Suprapubic skin (tissue), 4 donors: ENCODE results near the gene APOBEC3H. TPM values are rescaled to one million over a fixed set of nuclear protein-coding genes. Genes with fewer than 3 reads are reported as not detected.

Experiments
- DNase-seq, 2 donors: peaks; one replicate each; pipeline ENCODE4 v3.0.0-alpha.2; 2019; ENCODE audit warnings: low spot score in 2 of 2
- H3K27ac ChIP-seq: fragments of 200-600 bp; sonication (generic); one replicate; pipeline ENCODE4 v1.5.1; 2019
- H3K27me3 ChIP-seq: fragments of 200-600 bp; sonication (generic); one replicate; pipeline ENCODE4 v1.5.1; 2019
- H3K36me3 ChIP-seq: fragments of 200-600 bp; sonication (generic); one replicate; pipeline ENCODE4 v1.5.1; 2019
- H3K4me1 ChIP-seq: fragments of 200-600 bp; sonication (generic); one replicate; pipeline ENCODE4 v1.5.1; 2019
- H3K4me3 ChIP-seq: fragments of 200-600 bp; sonication (generic); one replicate; pipeline ENCODE4 v1.5.1; 2019; ENCODE audit warnings: mild to moderate bottlenecking
- H3K9me3 ChIP-seq: fragments of 200-600 bp; sonication (generic); one replicate; pipeline ENCODE4 v1.5.1; 2019
- CTCF ChIP-seq, 2 donors: fragments of 200-600 bp in 1 of 2; fragments of 450-650 bp in 1 of 2; sonication (generic) in 1 of 2; IDR thresholded peaks; one replicate each; pipeline ENCODE4 v1.5.1; 2016 to 2019; ENCODE audit warnings: antibody characterized with exemption in 2 of 2, mild to moderate bottlenecking in 1 of 2, moderate library complexity in 1 of 2
- EP300 ChIP-seq: sonication (generic); formaldehyde crosslinking; IDR thresholded peaks from one replicate; pipeline ENCODE4 v1.6.1; 2017; ENCODE audit warnings: antibody characterized with exemption
- POLR2A ChIP-seq, 2 donors: fragments of 450-650 bp; IDR thresholded peaks; one replicate each; pipeline ENCODE4 v1.6.1; 2017; ENCODE audit warnings: antibody characterized with exemption in 2 of 2, mild to moderate bottlenecking in 2 of 2, moderate library complexity in 2 of 2
- POLR2AphosphoS5 ChIP-seq, 3 donors: sonication (generic); formaldehyde crosslinking; IDR thresholded peaks; one replicate each; pipeline ENCODE4 v1.6.1; 2017; ENCODE audit warnings: antibody characterized with exemption in 3 of 3
- WGBS: methylation state at CpG from one replicate; pipeline ENCODE4 v1.1.5; 2018; 5-methylcytosine and 5-hydroxymethylcytosine counted together
- total RNA-seq, 4 donors: library from RNA; depleted of rRNA; stranded (reverse); fragments of >200 nt; gene quantifications; one replicate each; pipeline ENCODE4 v1.1.0, GENCODE V29; 2016

The APOBEC3H gene
- total RNA-seq, 4 donors from 2014 or later: 0.52 TPM; not detected in 3

- Histone ChIP-seq H3K4me1 (no peaks in the 10 kb centered on the region), H3K27ac (no peak overlapping the region), H3K4me3 (no peak overlapping the region), H3K27me3 (peaks cover 3% of the 10 kb centered on the region), H3K9me3 (no peaks in the 10 kb centered on the region), H3K36me3 (no peaks in the 10 kb centered on the region)
- no peak for DNase-seq
- 90% methylated on average over 2 of the region's 5 CpGs for WGBS
- no peak for TF ChIP-seq EP300
- no peak for TF ChIP-seq POLR2AphosphoS5 (IDR thresholded peaks at IDR 0.05)
- TF ChIP-seq POLR2A (IDR thresholded peaks at IDR 0.05): no peak
- no peak for TF ChIP-seq CTCF (IDR thresholded peaks at IDR 0.05)
Observed at GRCh38 chr22:39088685-39089032, 8.4 kb upstream of the APOBEC3H start.

GRCh38 chr22:39089928-39090327 lies 7.1 kb upstream of the APOBEC3H start:
- Histone ChIP-seq H3K4me1 (no peaks in the 10 kb centered on the region), H3K4me3 (no peak overlapping the region), H3K9me3 (no peaks in the 10 kb centered on the region), H3K27me3 (peaks cover 3% of the 10 kb centered on the region), H3K27ac (no peak overlapping the region), H3K36me3 (no peaks in the 10 kb centered on the region)
- 44% methylated on average over 6 of the region's 6 CpGs for WGBS
- TF ChIP-seq EP300: no peak
- no peak for TF ChIP-seq CTCF (IDR thresholded peaks at IDR 0.05)
- TF ChIP-seq POLR2A (IDR thresholded peaks at IDR 0.05): no peak
- no peak for TF ChIP-seq POLR2AphosphoS5 (IDR thresholded peaks at IDR 0.05)
- DNase-seq: no peak

GRCh38 chr22:39090426-39091064 lies 6.5 kb upstream of the APOBEC3H start:
- Histone ChIP-seq H3K9me3 (no peaks in the 10 kb centered on the region), H3K4me1 (no peaks in the 10 kb centered on the region), H3K27me3 (peaks cover 3% of the 10 kb centered on the region), H3K36me3 (no peaks in the 10 kb centered on the region), H3K4me3 (no peak overlapping the region), H3K27ac (no peak overlapping the region)
- TF ChIP-seq EP300 (no peak), CTCF (IDR thresholded peaks at IDR 0.05) (no peak), POLR2AphosphoS5 (IDR thresholded peaks at IDR 0.05) (no peak), POLR2A (IDR thresholded peaks at IDR 0.05) (no peak)
- no peak for DNase-seq
- WGBS: 65% methylated on average over 8 of the region's 15 CpGs

GRCh38 chr22:39091126-39092081 lies 5.6 kb upstream of the APOBEC3H start:
- Histone ChIP-seq H3K27ac (no peak overlapping the region), H3K4me3 (no peak overlapping the region), H3K9me3 (no peaks in the 10 kb centered on the region), H3K4me1 (no peaks in the 10 kb centered on the region), H3K36me3 (no peaks in the 10 kb centered on the region), H3K27me3 (peaks cover 3% of the 10 kb centered on the region)
- TF ChIP-seq EP300: no peak
- TF ChIP-seq CTCF (IDR thresholded peaks at IDR 0.05): no peak
- no peak for TF ChIP-seq POLR2A (IDR thresholded peaks at IDR 0.05)
- TF ChIP-seq POLR2AphosphoS5 (IDR thresholded peaks at IDR 0.05): no peak
- WGBS: 88% methylated on average over 22 of the region's 23 CpGs
- no peak for DNase-seq
